ENCODE data around the gene TP73.

TP73 gene

GRCh38 chr1:3651930-3652547 is at the start of gene TP73:
Gene TP73, plus strand, starts transcription at chr1:3652516. Its CDS starts 29,850 bp downstream, at chr1:3682366.
- peak; percentile 20 for DNase-seq (ENCODE audit: low spot score)

- DNase-seq (ENCODE audit: low spot score), result no peak
Measured at GRCh38 chr1:3603156-3603555, 49.2 kb upstream of the TP73 start.

GRCh38 chr1:3603571-3604467 is 48.5 kb upstream of the TP73 start:
- DNase-seq (ENCODE audit: low spot score), result no peak

- DNase-seq (ENCODE audit: low spot score), result no peak
Measured at GRCh38 chr1:3604468-3604974, 47.8 kb upstream of the TP73 start.

GRCh38 chr1:3604997-3605823 is 47.1 kb upstream of the TP73 start:
- DNase-seq (ENCODE audit: low spot score), result no peak

- no peak for DNase-seq (ENCODE audit: low spot score)
Measured at GRCh38 chr1:3606779-3607702, 45.3 kb upstream of the TP73 start.

- DNase-seq (ENCODE audit: low spot score), result no peak
Measured at GRCh38 chr1:3607703-3608065, 44.6 kb upstream of the TP73 start.

- DNase-seq (ENCODE audit: low spot score), result no peak
Measured at GRCh38 chr1:3608154-3608553, 44.2 kb upstream of the TP73 start.

- no peak for DNase-seq (ENCODE audit: low spot score)
Measured at GRCh38 chr1:3609016-3609768, 43.1 kb upstream of the TP73 start.

GRCh38 chr1:3609769-3610526 is 42.4 kb upstream of the TP73 start:
- no peak for DNase-seq (ENCODE audit: low spot score)

GRCh38 chr1:3610527-3611169 is 41.7 kb upstream of the TP73 start:
- DNase-seq (ENCODE audit: low spot score), result peak; percentile 54

GRCh38 chr1:3611170-3612019 is 40.9 kb upstream of the TP73 start, which contains the start of gene MEGF6:
Gene MEGF6, minus strand, starts transcription at chr1:3611508. Its CDS starts 240 bp downstream, at chr1:3611268.
- peak; percentile 80 for DNase-seq (ENCODE audit: low spot score)

- no peak for DNase-seq (ENCODE audit: low spot score)
Measured at GRCh38 chr1:3612123-3612522, 40.2 kb upstream of the TP73 start.

GRCh38 chr1:3614755-3615742 is 37.3 kb upstream of the TP73 start:
- DNase-seq (ENCODE audit: low spot score), result peak; percentile 61

- no peak for DNase-seq (ENCODE audit: low spot score)
Measured at GRCh38 chr1:3616861-3617260, 35.5 kb upstream of the TP73 start.

GRCh38 chr1:3617806-3618345 is 34.4 kb upstream of the TP73 start:
- no peak for DNase-seq (ENCODE audit: low spot score)

- DNase-seq (ENCODE audit: low spot score), result no peak
Measured at GRCh38 chr1:3618531-3618880, 33.8 kb upstream of the TP73 start.
